MM.1S (cell line): ENCODE results near the gene ZIK1.

Experiments
- EZH2phosphoT487 ChIP-seq: fragments of 300-600 bp; sonication (generic); IDR thresholded peaks from 2 replicates; pipeline ENCODE4 v1.6.1; 2018; ENCODE audit warnings: antibody characterized with exemption, low read length
- TF ChIP-seq, protein P1 (sequence below): fragments of 300-600 bp; sonication (generic); IDR thresholded peaks from 2 replicates; pipeline ENCODE4 v1.5.1; 2016; ENCODE audit warnings: antibody characterized with exemption, low read length, mixed read lengths

DNA sequence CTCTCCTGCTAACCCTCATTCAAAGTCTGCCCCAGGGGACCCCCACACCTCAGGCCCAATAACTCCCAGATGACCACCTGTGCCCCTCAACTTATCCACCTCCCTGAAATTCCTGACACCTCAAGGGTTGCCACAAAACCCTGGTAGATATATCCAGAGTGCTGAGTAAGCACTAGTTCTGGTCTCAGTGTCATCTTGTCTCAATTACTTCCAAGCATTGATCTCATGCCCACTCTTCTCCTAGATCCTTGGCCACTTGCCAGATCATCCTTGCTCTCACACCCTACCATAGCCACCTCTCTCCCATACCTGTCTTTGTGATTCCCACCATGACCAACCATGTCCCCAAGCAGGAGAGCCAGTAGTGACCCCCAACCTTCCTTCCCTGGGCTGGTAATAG is 7.3 kb upstream of the ZIK1 start:
- TF ChIP-seq, protein P1, sequence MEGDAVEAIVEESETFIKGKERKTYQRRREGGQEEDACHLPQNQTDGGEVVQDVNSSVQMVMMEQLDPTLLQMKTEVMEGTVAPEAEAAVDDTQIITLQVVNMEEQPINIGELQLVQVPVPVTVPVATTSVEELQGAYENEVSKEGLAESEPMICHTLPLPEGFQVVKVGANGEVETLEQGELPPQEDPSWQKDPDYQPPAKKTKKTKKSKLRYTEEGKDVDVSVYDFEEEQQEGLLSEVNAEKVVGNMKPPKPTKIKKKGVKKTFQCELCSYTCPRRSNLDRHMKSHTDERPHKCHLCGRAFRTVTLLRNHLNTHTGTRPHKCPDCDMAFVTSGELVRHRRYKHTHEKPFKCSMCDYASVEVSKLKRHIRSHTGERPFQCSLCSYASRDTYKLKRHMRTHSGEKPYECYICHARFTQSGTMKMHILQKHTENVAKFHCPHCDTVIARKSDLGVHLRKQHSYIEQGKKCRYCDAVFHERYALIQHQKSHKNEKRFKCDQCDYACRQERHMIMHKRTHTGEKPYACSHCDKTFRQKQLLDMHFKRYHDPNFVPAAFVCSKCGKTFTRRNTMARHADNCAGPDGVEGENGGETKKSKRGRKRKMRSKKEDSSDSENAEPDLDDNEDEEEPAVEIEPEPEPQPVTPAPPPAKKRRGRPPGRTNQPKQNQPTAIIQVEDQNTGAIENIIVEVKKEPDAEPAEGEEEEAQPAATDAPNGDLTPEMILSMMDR: no peak
- no peak for TF ChIP-seq EZH2phosphoT487
